WTC11 (cell line): ENCODE measurements around the gene ZFAND3.

Source experiments
- CTCF ChIP-seq: fragments of 200-600 bp; IDR thresholded peaks from 2 replicates; pipeline ENCODE4 v1.8.0; 2022; ENCODE audit warnings: antibody characterized with exemption
- ESRRA ChIP-seq: sonication (generic); formaldehyde crosslinking; IDR thresholded peaks from 2 replicates; pipeline ENCODE4 v1.8.1; 2022; ENCODE audit warnings: mild to moderate bottlenecking, missing genetic modification reagents, borderline replicate concordance
- JAZF1 ChIP-seq: fragments of 250-450 bp; sonication (Bioruptor Pico); IDR thresholded peaks from 2 replicates; pipeline ENCODE4 v1.9.0; 2021; ENCODE audit warnings: moderate library complexity, mild to moderate bottlenecking, inconsistent platforms
- MAX ChIP-seq: sonication (generic); formaldehyde crosslinking; IDR thresholded peaks from 2 replicates; pipeline ENCODE4 v1.8.0; 2022; ENCODE audit warnings: mild to moderate bottlenecking, missing genetic modification reagents
- PREB ChIP-seq: sonication (generic); formaldehyde crosslinking; IDR thresholded peaks from 2 replicates; pipeline ENCODE4 v1.8.1; 2022; ENCODE audit warnings: mild to moderate bottlenecking, missing genetic modification reagents, moderate library complexity, borderline replicate concordance
- ZBTB21 ChIP-seq: sonication (generic); formaldehyde crosslinking; IDR thresholded peaks from 2 replicates; pipeline ENCODE4 v1.8.1; 2023; ENCODE audit warnings: mild to moderate bottlenecking, missing genetic modification reagents, borderline replicate concordance
- ZNF121 ChIP-seq: sonication (generic); formaldehyde crosslinking; IDR thresholded peaks from 2 replicates; pipeline ENCODE4 v1.8.0; 2023; ENCODE audit warnings: missing genetic modification reagents
- ZNF512 ChIP-seq: sonication (generic); formaldehyde crosslinking; IDR thresholded peaks from 2 replicates; pipeline ENCODE4 v1.8.1; 2022; ENCODE audit warnings: missing genetic modification reagents, borderline replicate concordance

GRCh38 chr6:38193481-38194281, 374.2 kb downstream of the ZFAND3 start:
- TF ChIP-seq CTCF (no peak), PREB (CRISPR knock-in tag) (no peak), ZNF121 (CRISPR knock-in tag) (no peak), ESRRA (CRISPR knock-in tag) (no peak), MAX (CRISPR knock-in tag) (no peak), ZBTB21 (CRISPR knock-in tag) (no peak), JAZF1 (CRISPR knock-in tag) (no peak), ZNF512 (CRISPR knock-in tag) (no peak)
